MCF 10A (cell line): ENCODE results near the gene EEF1E1. TPM values are rescaled to one million over a fixed set of nuclear protein-coding genes. Genes with fewer than 3 reads are reported as not detected.

ENCODE experiments used
- BruUV-seq: library from RNA; stranded (reverse); fragments of 400-500 nt; replicated peaks from 2 replicates; lab custom pipeline; 2021; lab: Mats Ljungman, UMichigan
- CTCF ChIA-PET: fragments of 300-600 bp; sonication (Branson Sonifier 250); formaldehyde crosslinking; extraction: SDS; loops from one replicate; lab custom pipeline; 2021; ENCODE audit warnings: antibody characterized with exemption, inconsistent platforms; lab: Yijun Ruan, JAX
- POLR2A ChIA-PET: fragments of 300-600, 350-650 bp; sonication (Branson Sonifier 250); formaldehyde crosslinking; extraction: SDS; loops from one replicate; lab custom pipeline; 2020; ENCODE audit warnings: antibody characterized with exemption, inconsistent platforms; lab: Yijun Ruan, JAX
- DNase-seq: peaks from one replicate; pipeline ENCODE4 v3.0.0-alpha.2; 2018; ENCODE audit not compliant: unreplicated experiment
- H3K27ac Mint-ChIP-seq: one replicate; pipeline ENCODE4 v1.8.0; 2022; ENCODE audit warnings: mild to moderate bottlenecking, low read depth, mixed read lengths; ENCODE audit not compliant: unreplicated experiment
- H3K27me3 Mint-ChIP-seq: one replicate; pipeline ENCODE4 v1.8.0; 2022; ENCODE audit warnings: mixed read lengths; ENCODE audit not compliant: insufficient read depth, unreplicated experiment
- H3K36me3 Mint-ChIP-seq: one replicate; pipeline ENCODE4 v1.8.0; 2022; ENCODE audit warnings: mild to moderate bottlenecking, moderate library complexity, mixed read lengths; ENCODE audit not compliant: insufficient read depth, unreplicated experiment
- H3K4me1 Mint-ChIP-seq: one replicate; pipeline ENCODE4 v1.8.0; 2022; ENCODE audit warnings: mixed read lengths; ENCODE audit not compliant: insufficient read depth, unreplicated experiment
- H3K4me3 Mint-ChIP-seq: one replicate; pipeline ENCODE4 v1.8.0; 2022; ENCODE audit warnings: mild to moderate bottlenecking, moderate library complexity, mixed read lengths; ENCODE audit not compliant: unreplicated experiment
- H3K9me3 Mint-ChIP-seq: one replicate; pipeline ENCODE4 v1.8.0; 2022; ENCODE audit warnings: mixed read lengths; ENCODE audit not compliant: unreplicated experiment
- intact Hi-C: fragments of 100-400 bp; cut with micrococcal nuclease; formaldehyde crosslinking; loops from 2 replicates; pipeline ENCODE4 v1.14.1; 2022
- total RNA-seq: library from RNA; stranded (reverse); gene quantifications from 2 replicates; pipeline ENCODE4 v1.2.3, GENCODE V29; 2022
- TF ChIP-seq, protein P1 (sequence below): fragments of 200-600 bp; IDR thresholded peaks from one replicate; pipeline ENCODE4 v1.8.0; 2022; ENCODE audit warnings: antibody characterized with exemption, mild to moderate bottlenecking; ENCODE audit not compliant: unreplicated experiment

Gene EEF1E1
- total RNA-seq, 1 experiment from 2014 or later = 56.7 TPM

DNA sequence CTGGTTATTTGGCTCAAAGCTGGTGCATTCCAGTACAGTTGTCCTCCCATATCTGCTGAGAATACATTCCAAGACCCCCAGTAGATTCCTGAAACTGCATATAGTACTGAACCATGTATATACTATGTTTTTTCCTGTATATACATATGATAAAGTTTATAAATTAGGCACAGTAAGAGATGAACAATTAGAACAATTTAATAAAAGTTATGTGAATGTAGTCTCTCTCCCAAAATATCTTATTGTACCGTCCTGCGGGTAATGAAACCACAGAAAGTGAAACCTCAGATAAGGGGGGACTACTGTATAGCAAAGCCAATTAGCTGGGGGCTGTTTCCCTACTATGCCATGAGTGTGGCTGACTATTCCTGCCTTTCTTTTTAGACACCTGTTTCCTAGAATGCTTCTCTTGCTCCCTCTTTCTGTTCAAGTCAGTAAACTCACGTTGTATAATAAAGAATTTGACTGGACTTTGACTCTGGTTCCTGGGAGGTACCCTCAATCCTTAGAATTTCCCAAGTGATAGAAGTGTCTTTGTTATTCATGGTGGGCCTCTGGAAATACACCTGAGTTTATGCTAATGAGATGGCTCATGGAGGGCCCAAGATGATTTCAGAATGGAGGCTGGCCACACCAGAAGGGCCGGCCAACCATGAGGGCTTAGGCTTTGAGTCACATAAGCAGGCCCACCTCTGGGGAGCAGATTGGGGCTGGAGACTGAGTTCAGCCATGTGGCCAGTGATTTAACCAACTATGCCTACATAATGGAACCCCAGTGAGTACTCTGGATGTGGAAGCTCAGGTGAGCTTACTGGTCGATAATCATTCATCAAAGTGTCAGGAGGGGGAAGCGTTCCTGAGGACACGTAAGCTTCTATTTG, 37.5 kb downstream of the EEF1E1 start:
- ChIA-PET POLR2A (interaction anchor here (0.6 to 3.6 kb wide), 15 partner anchors 9 to 803 kb away, joined by 3 to 28 read pairs (median 4); partner anchors contain the start of gene EEF1E1), CTCF (interaction anchor here (0.7 to 1.5 kb wide), 7 partner anchors 35 to 1253 kb away, joined by 3 to 6 read pairs (median 3); no protein-coding TSS in a partner anchor)
- TF ChIP-seq, protein P1, sequence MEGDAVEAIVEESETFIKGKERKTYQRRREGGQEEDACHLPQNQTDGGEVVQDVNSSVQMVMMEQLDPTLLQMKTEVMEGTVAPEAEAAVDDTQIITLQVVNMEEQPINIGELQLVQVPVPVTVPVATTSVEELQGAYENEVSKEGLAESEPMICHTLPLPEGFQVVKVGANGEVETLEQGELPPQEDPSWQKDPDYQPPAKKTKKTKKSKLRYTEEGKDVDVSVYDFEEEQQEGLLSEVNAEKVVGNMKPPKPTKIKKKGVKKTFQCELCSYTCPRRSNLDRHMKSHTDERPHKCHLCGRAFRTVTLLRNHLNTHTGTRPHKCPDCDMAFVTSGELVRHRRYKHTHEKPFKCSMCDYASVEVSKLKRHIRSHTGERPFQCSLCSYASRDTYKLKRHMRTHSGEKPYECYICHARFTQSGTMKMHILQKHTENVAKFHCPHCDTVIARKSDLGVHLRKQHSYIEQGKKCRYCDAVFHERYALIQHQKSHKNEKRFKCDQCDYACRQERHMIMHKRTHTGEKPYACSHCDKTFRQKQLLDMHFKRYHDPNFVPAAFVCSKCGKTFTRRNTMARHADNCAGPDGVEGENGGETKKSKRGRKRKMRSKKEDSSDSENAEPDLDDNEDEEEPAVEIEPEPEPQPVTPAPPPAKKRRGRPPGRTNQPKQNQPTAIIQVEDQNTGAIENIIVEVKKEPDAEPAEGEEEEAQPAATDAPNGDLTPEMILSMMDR = no peak
- Mint-ChIP-seq H3K4me1 (peaks cover 5% of the 10 kb centered on the region), H3K4me3 (peak overlapping the region; percentile 86), H3K36me3 (peaks cover 9% of the 10 kb centered on the region), H3K9me3 (no peaks in the 10 kb centered on the region), H3K27me3 (no peaks in the 10 kb centered on the region), H3K27ac (peak overlapping the region; percentile 82)
- no peak for DNase-seq
- BruUV-seq = TSS peak; percentile 97
- intact Hi-C loops = loop anchor here (5.0 kb wide), 1 partner anchor 152 kb away; no protein-coding TSS in a partner anchor

DNA sequence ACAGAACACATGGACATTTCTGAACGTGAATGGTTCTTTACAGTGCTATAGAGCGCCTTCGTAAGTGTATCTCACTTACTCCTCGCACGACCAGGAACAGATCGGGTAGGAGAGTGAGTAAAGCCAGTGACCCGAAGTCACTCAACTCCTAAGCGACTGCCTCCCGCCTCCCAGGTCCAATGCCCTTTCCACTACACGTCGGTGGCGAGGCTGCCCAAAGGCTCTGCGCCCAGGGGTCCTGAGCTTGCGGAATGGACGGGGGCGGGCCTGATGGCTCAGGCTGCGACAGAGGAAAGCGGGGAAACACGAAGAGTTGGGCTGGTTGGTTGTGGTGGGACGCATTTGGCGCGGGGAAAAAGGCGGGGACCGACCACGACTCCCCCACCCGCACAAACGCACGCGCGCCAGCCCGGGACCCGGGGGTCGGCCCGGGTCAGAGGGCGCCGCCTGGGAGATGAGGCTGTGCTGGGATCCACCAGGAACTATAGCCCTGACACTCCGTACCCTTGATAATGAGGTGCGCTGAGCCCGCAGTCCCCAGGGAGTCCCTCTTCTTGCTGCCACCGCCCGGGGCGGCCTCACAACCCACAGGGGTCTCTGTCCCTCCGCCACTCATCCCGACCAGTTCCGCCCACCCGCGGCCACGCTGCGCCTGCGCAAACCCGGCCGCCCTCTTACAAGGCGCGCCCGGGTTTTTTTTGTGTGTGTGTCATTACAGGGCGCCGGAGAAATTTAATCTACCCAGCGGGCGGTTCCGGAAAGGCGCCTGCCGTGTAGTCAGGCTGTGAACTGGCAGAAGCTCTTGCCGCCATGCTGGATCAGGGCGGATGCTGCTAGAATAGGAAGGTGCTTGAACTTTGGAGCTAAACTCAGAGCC, 38.3 kb downstream of the EEF1E1 start, which contains the start of gene BLOC1S5:
BLOC1S5 (minus strand) TSS at position 629 of the 877 bp plus-strand sequence; CDS start at position 616, 13 bp downstream.
- intact Hi-C loops = loop anchor here (5.0 kb wide), 1 partner anchor 153 kb away; no protein-coding TSS in a partner anchor
- TF ChIP-seq, protein P1 = no peak
- H3K4me1 Mint-ChIP-seq = peaks cover 5% of the 10 kb centered on the region

DNA sequence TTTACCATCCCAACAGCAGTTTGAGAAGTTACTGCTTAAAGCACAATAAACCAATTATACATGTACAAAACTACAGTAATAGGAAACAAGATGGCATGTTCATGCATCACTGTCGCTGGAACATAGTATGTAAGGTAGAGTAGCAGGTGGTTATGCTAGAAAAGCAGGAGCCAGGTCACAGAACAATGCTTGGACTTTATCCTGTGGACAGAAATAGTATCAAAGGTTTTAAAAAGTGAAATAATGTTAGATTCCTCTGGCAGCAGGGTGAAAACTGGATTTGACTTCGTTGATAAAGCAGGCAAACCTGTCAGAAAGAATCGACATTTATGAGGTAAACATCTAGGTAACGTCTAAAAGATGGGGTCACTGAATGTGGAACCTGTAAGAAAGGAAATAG, 40.6 kb downstream of the EEF1E1 start:
- intact Hi-C loops = loop anchor here (5.0 kb wide), 1 partner anchor 156 kb away; no protein-coding TSS in a partner anchor

More for the DNA sequence above, 38.3 kb downstream of the EEF1E1 start, which contains the start of gene BLOC1S5:
- H3K36me3 Mint-ChIP-seq = peaks cover 9% of the 10 kb centered on the region
- peak; percentile 96 for DNase-seq
- BruUV-seq = no TSS peak
- H3K27ac Mint-ChIP-seq = peak within 1 kb of the TSS; percentile 82
- POLR2A ChIA-PET = interaction anchor here (0.6 to 3.6 kb wide), 20 partner anchors 10 to 802 kb away, joined by 3 to 28 read pairs (median 4); partner anchors contain the start of gene EEF1E1
- CTCF ChIA-PET = interaction anchor here (0.7 to 1.5 kb wide), 8 partner anchors 36 to 1252 kb away, joined by 3 to 6 read pairs (median 3); no protein-coding TSS in a partner anchor
- no peaks in the 10 kb centered on the region for H3K9me3 Mint-ChIP-seq
- H3K27me3 Mint-ChIP-seq = no peaks in the 10 kb centered on the region
- H3K4me3 Mint-ChIP-seq = peak within 1 kb of the TSS; percentile 86

More for the DNA sequence above, 40.6 kb downstream of the EEF1E1 start:
- Mint-ChIP-seq H3K27ac (no peak overlapping the region), H3K4me3 (no peak overlapping the region), H3K9me3 (no peaks in the 10 kb centered on the region), H3K36me3 (peaks cover 17% of the 10 kb centered on the region), H3K4me1 (peaks cover 5% of the 10 kb centered on the region), H3K27me3 (no peaks in the 10 kb centered on the region)
- ChIA-PET POLR2A (no interaction called here), CTCF (no interaction called here)
- TF ChIP-seq, protein P1 = no peak
- no peak for DNase-seq
- BruUV-seq = no TSS peak
